ENCODE results near the gene SPIRE2.
"Not testable (repeated sequence)": the region's sequence is repeated elsewhere in the genome, so short reads cannot be mapped to it uniquely, and the experiment has no call there.

The SPIRE2 gene

DNA sequence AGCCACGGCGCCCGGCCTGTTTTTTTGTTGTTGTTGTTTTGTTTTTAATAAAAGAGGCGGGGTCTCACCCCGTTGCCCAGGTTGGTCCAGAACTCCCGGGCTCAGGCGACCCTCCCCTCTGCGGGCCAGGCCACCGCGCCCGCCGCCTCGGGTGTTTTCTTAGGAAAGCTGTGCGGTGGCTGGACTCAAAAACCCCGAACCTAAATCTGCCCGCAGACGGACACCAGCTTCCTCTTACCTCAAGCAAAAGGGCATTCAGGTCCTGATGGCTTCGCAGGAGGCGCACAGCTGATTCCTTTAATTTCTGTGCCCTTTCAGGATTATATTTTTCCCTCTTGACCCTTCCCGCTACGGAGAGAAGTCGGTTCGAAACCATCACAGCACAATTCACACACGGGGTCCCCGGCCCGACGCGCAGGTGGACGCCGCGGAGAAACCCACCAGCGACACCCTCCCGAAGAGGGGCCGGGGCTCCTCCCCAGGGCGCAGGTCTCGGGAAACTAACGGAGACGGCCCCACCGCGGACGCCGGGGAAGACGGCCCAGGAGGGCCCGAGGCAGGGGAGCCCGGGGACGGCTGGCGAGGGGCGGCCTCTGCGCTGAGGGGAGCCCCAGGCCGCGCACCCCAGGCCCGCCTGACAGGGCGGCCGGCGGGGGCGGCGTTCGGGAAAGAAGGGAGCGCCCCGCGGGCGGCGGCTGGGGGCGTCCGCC is 12.5 kb upstream of the SPIRE2 start:
- Histone ChIP-seq H3K79me1 (ENCODE audit: low read length) (peaks cover 7% of the 10 kb centered on the region), H3K23ac (ENCODE audit: low read length) (no peak overlapping the region), H4K5ac (ENCODE audit: low read length) (no peak overlapping the region), H3K4me3 (ENCODE audit: low read length) (peak overlapping the region; percentile 72), H2BK120ac (ENCODE audit: low read depth, low read length) (no peak overlapping the region), H2AK5ac (ENCODE audit: low read length) (no peak overlapping the region), H3K4ac (ENCODE audit: low read depth, low read length) (peak overlapping the region; percentile 95), H2BK5ac (ENCODE audit: low read length) (no peak overlapping the region), H3K27ac (ENCODE audit: low read depth, low read length) (peak overlapping the region; percentile 77), H4K8ac (ENCODE audit: low read depth, low read length) (no peak overlapping the region), H3K56ac (ENCODE audit: low read length) (peak overlapping the region; percentile 96), H3K27me3 (ENCODE audit: insufficient read depth, low read length, poor library complexity) (no peaks in the 10 kb centered on the region), H3K18ac (ENCODE audit: low read length) (peak overlapping the region; percentile 82), H3K4me1 (ENCODE audit: control insufficient read depth, low read depth, low read length) (peaks cover 2% of the 10 kb centered on the region), H3K9ac (ENCODE audit: low read length) (peak overlapping the region; percentile 82), H2BK15ac (replicated peaks; ENCODE audit: low read depth) (no peak overlapping the region), H3K4me2 (ENCODE audit: low read length) (peak overlapping the region; percentile 69), H3K79me2 (ENCODE audit: control insufficient read depth, insufficient read depth, low read length) (peaks cover 14% of the 10 kb centered on the region), H3K36me3 (ENCODE audit: control insufficient read depth, insufficient read depth, low read length) (peaks cover under 1% of the 10 kb centered on the region)
- no CpG with 5 or more reads among the region's 65 CpGs for WGBS (ENCODE audit: extremely low coverage, insufficient coverage, low lambda C conversion rate)
- peak; percentile 28 for DNase-seq

DNA sequence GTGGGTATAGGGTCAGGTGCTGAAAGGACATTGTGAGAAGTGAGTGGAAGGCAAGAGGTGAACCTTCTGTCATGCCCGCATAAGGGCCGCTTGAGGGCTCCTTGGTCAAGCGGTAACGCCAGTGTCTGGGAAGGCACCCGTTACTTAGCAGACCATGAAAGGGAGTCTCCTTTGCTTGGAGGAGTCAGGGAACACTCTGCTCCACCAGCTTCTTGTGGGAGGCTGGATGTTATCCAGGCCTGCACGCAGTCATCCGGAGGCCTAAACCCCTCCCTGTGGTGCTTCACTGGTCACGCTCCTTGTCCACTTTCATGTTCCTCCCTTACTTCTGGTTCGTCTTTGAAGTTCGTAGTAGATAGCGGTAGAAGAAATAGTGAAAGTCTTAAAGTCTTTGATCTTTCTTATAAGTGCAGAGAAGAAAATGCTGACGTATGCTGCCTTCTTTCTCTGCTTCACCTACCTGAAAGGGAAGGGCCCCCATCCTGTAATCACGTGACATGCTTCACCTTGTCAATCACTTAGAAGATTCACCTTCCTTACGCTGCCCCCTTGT is 9.3 kb upstream of the SPIRE2 start:
- H3K56ac ChIP-seq (ENCODE audit: low read length); H2AK5ac ChIP-seq (ENCODE audit: low read length); H3K79me1 ChIP-seq (ENCODE audit: low read length); H4K5ac ChIP-seq (ENCODE audit: low read length); H2BK15ac ChIP-seq (replicated peaks; ENCODE audit: low read depth); H3K4me3 ChIP-seq (ENCODE audit: low read length); H3K23ac ChIP-seq (ENCODE audit: low read length); H3K36me3 ChIP-seq (ENCODE audit: control insufficient read depth, insufficient read depth, low read length); H3K27ac ChIP-seq (ENCODE audit: low read depth, low read length); H3K4ac ChIP-seq (ENCODE audit: low read depth, low read length); H3K9ac ChIP-seq (ENCODE audit: low read length); H2BK120ac ChIP-seq (ENCODE audit: low read depth, low read length); H2BK5ac ChIP-seq (ENCODE audit: low read length); H3K4me2 ChIP-seq (ENCODE audit: low read length); H3K18ac ChIP-seq (ENCODE audit: low read length); H3K27me3 ChIP-seq (ENCODE audit: insufficient read depth, low read length, poor library complexity); DNase-seq; H3K4me1 ChIP-seq (ENCODE audit: control insufficient read depth, low read depth, low read length); H4K8ac ChIP-seq (ENCODE audit: low read depth, low read length): not testable (repeated sequence)
- peaks cover 11% of the 10 kb centered on the region for H3K79me2 ChIP-seq (ENCODE audit: control insufficient read depth, insufficient read depth, low read length)
- no CpG with 5 or more reads among the region's 14 CpGs for WGBS (ENCODE audit: extremely low coverage, insufficient coverage, low lambda C conversion rate)

DNA sequence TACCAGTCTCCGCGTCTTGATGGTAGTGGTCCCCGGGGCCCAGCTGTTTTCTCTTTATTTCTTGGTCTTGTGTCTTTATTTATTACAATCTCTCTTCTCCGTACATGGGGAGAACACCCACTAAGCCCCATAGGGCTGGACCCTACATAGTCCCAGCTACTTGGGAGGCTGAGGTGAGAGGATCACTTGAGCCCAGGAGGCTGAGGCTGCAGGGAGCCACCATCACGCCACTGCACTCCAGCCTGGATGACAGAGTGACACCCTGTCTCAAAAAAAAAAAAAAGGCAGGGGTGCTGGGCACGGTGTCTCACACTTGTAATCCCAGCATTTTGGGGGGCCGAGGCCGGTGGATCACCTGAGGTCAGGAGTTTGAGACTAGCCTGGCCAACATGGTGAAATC is 8.8 kb upstream of the SPIRE2 start:
- no CpG with 5 or more reads among the region's 8 CpGs for WGBS (ENCODE audit: extremely low coverage, insufficient coverage, low lambda C conversion rate)
- H3K79me2 ChIP-seq (ENCODE audit: control insufficient read depth, insufficient read depth, low read length); H3K4me3 ChIP-seq (ENCODE audit: low read length); H3K36me3 ChIP-seq (ENCODE audit: control insufficient read depth, insufficient read depth, low read length); H3K9ac ChIP-seq (ENCODE audit: low read length); H2BK5ac ChIP-seq (ENCODE audit: low read length); H2BK120ac ChIP-seq (ENCODE audit: low read depth, low read length); H3K4ac ChIP-seq (ENCODE audit: low read depth, low read length); H3K79me1 ChIP-seq (ENCODE audit: low read length); H2AK5ac ChIP-seq (ENCODE audit: low read length); H4K5ac ChIP-seq (ENCODE audit: low read length); H3K4me2 ChIP-seq (ENCODE audit: low read length); H3K18ac ChIP-seq (ENCODE audit: low read length); H3K23ac ChIP-seq (ENCODE audit: low read length); H3K27me3 ChIP-seq (ENCODE audit: insufficient read depth, low read length, poor library complexity); H3K27ac ChIP-seq (ENCODE audit: low read depth, low read length); H2BK15ac ChIP-seq (replicated peaks; ENCODE audit: low read depth); H3K56ac ChIP-seq (ENCODE audit: low read length); H4K8ac ChIP-seq (ENCODE audit: low read depth, low read length); DNase-seq; H3K4me1 ChIP-seq (ENCODE audit: control insufficient read depth, low read depth, low read length): not testable (repeated sequence)

DNA sequence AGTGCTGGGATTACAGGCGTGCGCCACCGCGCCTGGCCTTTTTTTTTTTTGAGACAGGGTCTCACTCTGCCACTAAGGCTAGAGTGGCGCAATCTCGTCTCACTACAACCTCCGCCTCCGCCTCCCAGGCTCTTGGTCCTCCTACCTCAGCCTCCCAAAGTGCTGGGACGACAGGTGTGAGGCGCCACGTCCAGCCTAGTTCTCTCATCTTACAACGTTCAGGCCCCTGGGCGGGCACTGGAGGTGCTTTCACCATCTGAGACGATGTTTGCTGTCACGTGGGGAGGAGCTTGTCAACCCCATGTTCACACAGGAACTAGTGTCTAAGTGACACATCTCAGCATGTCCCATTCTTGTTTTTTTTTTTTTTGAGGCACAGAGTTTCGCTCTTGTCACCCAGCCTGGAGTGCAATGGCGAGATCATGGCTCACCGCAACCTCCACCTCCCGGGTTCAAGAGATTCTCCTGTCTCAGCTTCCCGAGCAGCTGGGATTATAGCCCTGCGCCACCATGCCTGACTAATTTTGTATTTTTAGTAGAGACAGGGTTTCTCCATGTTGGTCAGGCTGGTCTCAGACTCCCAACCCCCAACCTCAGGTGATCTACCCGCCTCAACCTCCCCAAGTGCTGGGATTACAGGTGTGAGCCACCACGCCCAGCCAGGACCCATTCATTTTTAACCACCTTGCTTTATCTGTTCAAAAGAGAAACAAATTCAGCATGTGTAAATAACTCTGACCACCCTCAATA is 6.7 kb upstream of the SPIRE2 start:
- H3K56ac ChIP-seq (ENCODE audit: low read length): no peak overlapping the region
- no peak overlapping the region for H4K5ac ChIP-seq (ENCODE audit: low read length)
- no peaks in the 10 kb centered on the region for H3K79me2 ChIP-seq (ENCODE audit: control insufficient read depth, insufficient read depth, low read length)
- no peak overlapping the region for H4K8ac ChIP-seq (ENCODE audit: low read depth, low read length)
- H3K79me1 ChIP-seq (ENCODE audit: low read length): peaks cover 2% of the 10 kb centered on the region
- H3K9ac ChIP-seq (ENCODE audit: low read length): no peak overlapping the region
- no peak for DNase-seq
- no peak overlapping the region for H3K23ac ChIP-seq (ENCODE audit: low read length)
- no CpG with 5 or more reads among the region's 23 CpGs for WGBS (ENCODE audit: extremely low coverage, insufficient coverage, low lambda C conversion rate)
- H3K18ac ChIP-seq (ENCODE audit: low read length): no peak overlapping the region
- H3K4me1 ChIP-seq (ENCODE audit: control insufficient read depth, low read depth, low read length): peaks cover 2% of the 10 kb centered on the region
- no peak overlapping the region for H3K4me2 ChIP-seq (ENCODE audit: low read length)
- H3K4ac ChIP-seq (ENCODE audit: low read depth, low read length): no peak overlapping the region
- no peaks in the 10 kb centered on the region for H3K27me3 ChIP-seq (ENCODE audit: insufficient read depth, low read length, poor library complexity)
- H3K4me3 ChIP-seq (ENCODE audit: low read length): no peak overlapping the region
- no peak overlapping the region for H2BK120ac ChIP-seq (ENCODE audit: low read depth, low read length)
- no peak overlapping the region for H2BK5ac ChIP-seq (ENCODE audit: low read length)
- H3K36me3 ChIP-seq (ENCODE audit: control insufficient read depth, insufficient read depth, low read length): no peaks in the 10 kb centered on the region
- no peak overlapping the region for H2AK5ac ChIP-seq (ENCODE audit: low read length)
- no peak overlapping the region for H2BK15ac ChIP-seq (replicated peaks; ENCODE audit: low read depth)
- H3K27ac ChIP-seq (ENCODE audit: low read depth, low read length): no peak overlapping the region

DNA sequence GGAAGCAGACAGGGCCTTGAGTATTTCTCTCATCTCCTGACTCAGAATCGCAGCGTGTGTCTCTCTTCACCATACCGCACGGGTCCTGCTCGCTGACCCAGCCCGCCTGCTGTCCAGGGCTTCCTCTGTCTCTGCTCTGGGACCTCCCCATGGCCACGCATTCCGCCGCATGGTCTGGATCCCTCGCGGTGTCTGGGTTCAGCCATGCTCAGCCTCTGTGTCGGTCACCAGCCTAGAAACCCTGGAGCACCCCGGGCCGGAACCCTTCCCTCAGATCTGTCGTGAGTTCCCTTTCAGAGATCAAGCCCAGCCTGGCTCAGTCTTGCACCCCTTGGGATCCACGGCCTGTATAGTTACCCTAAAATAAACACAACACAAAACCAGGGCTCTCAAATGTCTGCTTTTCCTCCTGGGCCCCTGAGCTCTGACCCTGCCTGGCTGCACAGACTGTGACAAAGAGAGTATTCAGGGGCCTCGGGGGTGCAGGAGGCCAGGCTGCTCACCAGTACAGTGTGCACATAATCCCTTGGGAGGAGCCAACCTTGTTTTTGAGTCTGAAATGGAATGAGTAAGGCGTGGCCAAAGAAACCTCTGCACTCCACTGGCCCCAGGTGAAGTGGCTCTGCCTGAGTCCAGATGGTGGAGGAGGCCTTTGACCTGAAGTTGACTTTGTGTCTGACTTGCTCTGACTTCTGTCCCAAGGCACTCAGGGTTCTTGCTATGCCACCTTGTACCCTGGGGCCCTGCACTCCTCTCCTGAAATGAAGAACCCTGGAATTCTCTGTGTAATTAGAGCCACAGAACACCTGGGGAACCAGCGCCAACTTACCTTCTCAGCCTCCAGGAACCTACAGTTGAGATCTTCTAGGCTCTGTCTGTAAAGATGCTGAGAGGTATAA is 5.8 kb upstream of the SPIRE2 start:
- no peak overlapping the region for H2BK120ac ChIP-seq (ENCODE audit: low read depth, low read length)
- H3K4me1 ChIP-seq (ENCODE audit: control insufficient read depth, low read depth, low read length): peaks cover 2% of the 10 kb centered on the region
- no CpG with 5 or more reads among the region's 19 CpGs for WGBS (ENCODE audit: extremely low coverage, insufficient coverage, low lambda C conversion rate)
- H3K9ac ChIP-seq (ENCODE audit: low read length): no peak overlapping the region
- no peak overlapping the region for H2BK15ac ChIP-seq (replicated peaks; ENCODE audit: low read depth)
- no peak overlapping the region for H3K4me2 ChIP-seq (ENCODE audit: low read length)
- H3K4me3 ChIP-seq (ENCODE audit: low read length): no peak overlapping the region
- no peak overlapping the region for H2AK5ac ChIP-seq (ENCODE audit: low read length)
- peak overlapping the region; percentile 48 for H3K23ac ChIP-seq (ENCODE audit: low read length)
- no peak overlapping the region for H4K8ac ChIP-seq (ENCODE audit: low read depth, low read length)
- no peak overlapping the region for H3K27ac ChIP-seq (ENCODE audit: low read depth, low read length)
- no peaks in the 10 kb centered on the region for H3K27me3 ChIP-seq (ENCODE audit: insufficient read depth, low read length, poor library complexity)
- peaks cover 2% of the 10 kb centered on the region for H3K79me1 ChIP-seq (ENCODE audit: low read length)
- no peak for DNase-seq
- H3K36me3 ChIP-seq (ENCODE audit: control insufficient read depth, insufficient read depth, low read length): no peaks in the 10 kb centered on the region
- H3K18ac ChIP-seq (ENCODE audit: low read length): no peak overlapping the region
- no peaks in the 10 kb centered on the region for H3K79me2 ChIP-seq (ENCODE audit: control insufficient read depth, insufficient read depth, low read length)
- no peak overlapping the region for H3K56ac ChIP-seq (ENCODE audit: low read length)
- H2BK5ac ChIP-seq (ENCODE audit: low read length): no peak overlapping the region
- no peak overlapping the region for H4K5ac ChIP-seq (ENCODE audit: low read length)
- no peak overlapping the region for H3K4ac ChIP-seq (ENCODE audit: low read depth, low read length)
